Measurements from ENCODE around the gene STAT5A. TPM values are rescaled to one million over a fixed set of nuclear protein-coding genes. Genes with fewer than 3 reads are reported as not detected.
"Not testable (repeated sequence)": the region's sequence is repeated elsewhere in the genome, so short reads cannot be mapped to it uniquely, and the experiment has no call there.

Gene STAT5A
- total RNA-seq, 1 experiment from 2014 or later: 0.91 TPM

- RAD21 ChIA-PET (ENCODE audit: low non-redundant PET in 1 of 2, low total read pairs in 2 of 2, uncharacterized antibody in 2 of 2, unreplicated experiment in 2 of 2): no interaction called here
- H4K20me1 ChIP-seq (ENCODE audit: insufficient read depth): no peaks in the 10 kb centered on the region
- TF ChIP-seq EZH2 (IDR thresholded peaks at IDR 0.05) (no peak), TCF7L2 (IDR thresholded peaks at IDR 0.05; ENCODE audit: borderline replicate concordance, extremely low read depth, insufficient read depth, insufficient read length) (no peak), REST (IDR thresholded peaks at IDR 0.05; ENCODE audit: low read depth) (no peak), SP1 (IDR thresholded peaks at IDR 0.05; ENCODE audit: low read depth) (no peak), RAD21 (IDR thresholded peaks at IDR 0.05; ENCODE audit: low read depth) (no peak), CEBPB (IDR thresholded peaks at IDR 0.05; ENCODE audit: low read depth) (no peak), JUND (IDR thresholded peaks at IDR 0.05) (no peak), CTCF (IDR thresholded peaks at IDR 0.05 in 2 of 3, conservative IDR thresholded peaks at IDR 0.05 in 1 of 3; ENCODE audit: borderline replicate concordance in 1 of 3, insufficient read depth in 1 of 3, low read depth in 2 of 3, low read length in 2 of 3) (no peak), SRF (IDR thresholded peaks at IDR 0.05; ENCODE audit: low read depth) (no peak), FOSL1 (IDR thresholded peaks at IDR 0.05; ENCODE audit: low read depth) (no peak), MAX (IDR thresholded peaks at IDR 0.05) (no peak)
- intact Hi-C loops (cut with micrococcal nuclease): no loop called here
- no peak overlapping the region for H2AFZ ChIP-seq (ENCODE audit: low read depth, low read length, poor library complexity, severe bottlenecking)
- DNase-seq (ENCODE audit: low read depth, low spot score): no peak
- H3K9me3 ChIP-seq (ENCODE audit: control insufficient read depth in 1 of 2, insufficient read depth in 1 of 2, low read depth in 1 of 2, low read length in 2 of 2): no peaks in the 10 kb centered on the region
- no peaks in the 10 kb centered on the region for H3K9me2 ChIP-seq (ENCODE audit: insufficient read depth)
- no peaks in the 10 kb centered on the region for H3K36me3 ChIP-seq (ENCODE audit: control insufficient read depth in 1 of 2, insufficient read depth in 2 of 2, low read length in 2 of 2)
- no peaks in the 10 kb centered on the region for H3K27me3 ChIP-seq (ENCODE audit: insufficient read depth, low read length)
- H3K4me3 ChIP-seq (replicated peaks in 1 of 2; ENCODE audit: low read depth in 1 of 2, low read length in 2 of 2): no peak overlapping the region
- CTCF ChIA-PET: no interaction called here
- no peak overlapping the region for H3K9ac ChIP-seq (ENCODE audit: low read length)
- no TSS peak for BruUV-seq (replicated peaks)
- H3K4me1 ChIP-seq (ENCODE audit: control insufficient read depth in 1 of 2, insufficient read depth in 2 of 2, low read length in 2 of 2): no peaks in the 10 kb centered on the region
- no peak for ATAC-seq
- no peak overlapping the region for H3K27ac ChIP-seq (ENCODE audit: low read depth, low read length)
- no peaks in the 10 kb centered on the region for H3K79me2 ChIP-seq (ENCODE audit: insufficient read depth, low read length)
- no peak overlapping the region for H3K4me2 ChIP-seq (ENCODE audit: low read length)
- POLR2A ChIA-PET: no interaction called here
These were observed 48.1 kb upstream of the STAT5A start for GRCh38 chr17:42240201-42240600.

- RAD21 ChIA-PET (ENCODE audit: low non-redundant PET in 1 of 2, low total read pairs in 2 of 2, uncharacterized antibody in 2 of 2, unreplicated experiment in 2 of 2); H3K36me3 ChIP-seq (ENCODE audit: control insufficient read depth in 1 of 2, insufficient read depth in 2 of 2, low read length in 2 of 2); H4K20me1 ChIP-seq (ENCODE audit: insufficient read depth); H3K4me1 ChIP-seq (ENCODE audit: control insufficient read depth in 1 of 2, insufficient read depth in 2 of 2, low read length in 2 of 2); H2AFZ ChIP-seq (ENCODE audit: low read depth, low read length, poor library complexity, severe bottlenecking); DNase-seq (ENCODE audit: low read depth, low spot score); H3K79me2 ChIP-seq (ENCODE audit: insufficient read depth, low read length); H3K9ac ChIP-seq (ENCODE audit: low read length); H3K9me3 ChIP-seq (ENCODE audit: control insufficient read depth in 1 of 2, insufficient read depth in 1 of 2, low read depth in 1 of 2, low read length in 2 of 2); BruUV-seq (replicated peaks); intact Hi-C loops (cut with micrococcal nuclease); H3K4me3 ChIP-seq (replicated peaks in 1 of 2; ENCODE audit: low read depth in 1 of 2, low read length in 2 of 2); POLR2A ChIA-PET; H3K9me2 ChIP-seq (ENCODE audit: insufficient read depth); ATAC-seq; CTCF ChIA-PET; H3K27me3 ChIP-seq (ENCODE audit: insufficient read depth, low read length); H3K4me2 ChIP-seq (ENCODE audit: low read length); H3K27ac ChIP-seq (ENCODE audit: low read depth, low read length): not testable (repeated sequence)
These were observed 47.4 kb upstream of the STAT5A start for GRCh38 chr17:42240863-42241262.
